ENCODE measurements around the gene CCDC198. TPM values are rescaled to one million over a fixed set of nuclear protein-coding genes. Genes with fewer than 3 reads are reported as not detected.

CCDC198 gene
- total RNA-seq, 1 donor from 2014 or later, result not detected

DNA sequence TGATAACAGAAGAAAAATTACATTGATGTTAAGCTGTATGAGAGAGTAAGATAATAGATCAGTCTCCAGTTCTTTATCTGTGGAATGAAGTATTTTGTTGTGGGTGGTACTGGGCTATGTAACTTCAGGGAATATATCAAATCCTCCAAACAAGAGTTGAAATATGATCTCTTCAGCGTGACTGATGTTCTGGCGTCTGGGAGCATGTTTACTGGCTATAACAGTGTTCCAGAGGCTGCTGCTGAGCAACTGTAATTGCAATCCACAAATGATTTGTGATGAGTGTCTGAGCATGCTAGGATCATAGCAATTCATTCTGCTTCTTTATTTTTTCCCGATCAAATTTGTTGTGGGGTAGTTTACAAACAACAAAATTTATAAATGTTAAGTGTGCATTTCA is 18.6 kb upstream of the CCDC198 start:
- H3K4me1 Mint-ChIP-seq (ENCODE audit: unreplicated experiment), result peaks cover 5% of the 10 kb centered on the region
- no peak for DNase-seq (ENCODE audit: low spot score)
- no peaks in the 10 kb centered on the region for H3K36me3 Mint-ChIP-seq (ENCODE audit: low read depth, unreplicated experiment)
- H3K4me3 Mint-ChIP-seq (ENCODE audit: unreplicated experiment), result no peak overlapping the region
- TF ChIP-seq, protein P1, sequence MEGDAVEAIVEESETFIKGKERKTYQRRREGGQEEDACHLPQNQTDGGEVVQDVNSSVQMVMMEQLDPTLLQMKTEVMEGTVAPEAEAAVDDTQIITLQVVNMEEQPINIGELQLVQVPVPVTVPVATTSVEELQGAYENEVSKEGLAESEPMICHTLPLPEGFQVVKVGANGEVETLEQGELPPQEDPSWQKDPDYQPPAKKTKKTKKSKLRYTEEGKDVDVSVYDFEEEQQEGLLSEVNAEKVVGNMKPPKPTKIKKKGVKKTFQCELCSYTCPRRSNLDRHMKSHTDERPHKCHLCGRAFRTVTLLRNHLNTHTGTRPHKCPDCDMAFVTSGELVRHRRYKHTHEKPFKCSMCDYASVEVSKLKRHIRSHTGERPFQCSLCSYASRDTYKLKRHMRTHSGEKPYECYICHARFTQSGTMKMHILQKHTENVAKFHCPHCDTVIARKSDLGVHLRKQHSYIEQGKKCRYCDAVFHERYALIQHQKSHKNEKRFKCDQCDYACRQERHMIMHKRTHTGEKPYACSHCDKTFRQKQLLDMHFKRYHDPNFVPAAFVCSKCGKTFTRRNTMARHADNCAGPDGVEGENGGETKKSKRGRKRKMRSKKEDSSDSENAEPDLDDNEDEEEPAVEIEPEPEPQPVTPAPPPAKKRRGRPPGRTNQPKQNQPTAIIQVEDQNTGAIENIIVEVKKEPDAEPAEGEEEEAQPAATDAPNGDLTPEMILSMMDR (IDR thresholded peaks at IDR 0.05; ENCODE audit: unreplicated experiment), result no peak
- H3K27me3 Mint-ChIP-seq (ENCODE audit: unreplicated experiment), result no peaks in the 10 kb centered on the region
- no peaks in the 10 kb centered on the region for H3K9me3 Mint-ChIP-seq (ENCODE audit: unreplicated experiment)
- H3K27ac Mint-ChIP-seq (ENCODE audit: unreplicated experiment), result no peak overlapping the region

- DNase-seq (ENCODE audit: low spot score), result no peak
- H3K9me3 Mint-ChIP-seq (ENCODE audit: unreplicated experiment), result no peaks in the 10 kb centered on the region
- no peak overlapping the region for H3K27ac Mint-ChIP-seq (ENCODE audit: unreplicated experiment)
- no peaks in the 10 kb centered on the region for H3K27me3 Mint-ChIP-seq (ENCODE audit: unreplicated experiment)
- H3K4me1 Mint-ChIP-seq (ENCODE audit: unreplicated experiment), result no peaks in the 10 kb centered on the region
- no peaks in the 10 kb centered on the region for H3K36me3 Mint-ChIP-seq (ENCODE audit: low read depth, unreplicated experiment)
- no peak overlapping the region for H3K4me3 Mint-ChIP-seq (ENCODE audit: unreplicated experiment)
- TF ChIP-seq, protein P1 (IDR thresholded peaks at IDR 0.05; ENCODE audit: unreplicated experiment), result no peak
These were observed 15.1 kb upstream of the CCDC198 start for GRCh38 chr14:57508756-57509155.

- H3K27me3 Mint-ChIP-seq (ENCODE audit: unreplicated experiment), result no peaks in the 10 kb centered on the region
- H3K4me1 Mint-ChIP-seq (ENCODE audit: unreplicated experiment), result peaks cover 4% of the 10 kb centered on the region
- DNase-seq (ENCODE audit: low spot score), result no peak
- H3K4me3 Mint-ChIP-seq (ENCODE audit: unreplicated experiment), result no peak overlapping the region
- no peak overlapping the region for H3K27ac Mint-ChIP-seq (ENCODE audit: unreplicated experiment)
- no peaks in the 10 kb centered on the region for H3K36me3 Mint-ChIP-seq (ENCODE audit: low read depth, unreplicated experiment)
- no peaks in the 10 kb centered on the region for H3K9me3 Mint-ChIP-seq (ENCODE audit: unreplicated experiment)
- TF ChIP-seq, protein P1 (IDR thresholded peaks at IDR 0.05; ENCODE audit: unreplicated experiment), result no peak
These were observed 9.1 kb upstream of the CCDC198 start for GRCh38 chr14:57502586-57503254.

DNA sequence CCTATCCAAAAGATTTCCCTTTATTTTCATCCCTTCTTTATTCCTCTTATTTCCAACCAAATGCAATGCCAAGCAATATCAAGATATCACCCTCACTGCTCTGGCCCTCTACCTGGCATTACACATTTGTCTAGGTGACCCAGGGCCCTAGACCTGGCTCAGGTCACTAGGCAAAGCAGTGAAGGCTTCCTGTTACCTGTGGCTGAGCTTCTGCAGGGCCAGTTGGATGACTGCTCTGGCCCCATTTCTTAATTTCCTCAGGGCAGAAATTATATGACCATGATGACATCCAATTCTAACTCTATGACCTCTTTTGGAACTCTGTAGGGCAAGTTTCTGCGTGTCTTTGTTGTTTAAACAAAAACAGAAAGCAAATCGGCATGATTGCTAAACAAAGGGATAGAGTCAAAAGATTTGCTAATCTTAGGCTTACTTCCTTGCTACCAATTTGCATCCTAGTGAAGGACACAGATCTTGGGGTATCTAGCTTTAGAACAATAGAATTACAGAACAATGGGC is 7.4 kb upstream of the CCDC198 start:
- H3K36me3 Mint-ChIP-seq (ENCODE audit: low read depth, unreplicated experiment), result no peaks in the 10 kb centered on the region
- peaks cover 4% of the 10 kb centered on the region for H3K4me1 Mint-ChIP-seq (ENCODE audit: unreplicated experiment)
- TF ChIP-seq, protein P1 (IDR thresholded peaks at IDR 0.05; ENCODE audit: unreplicated experiment), result no peak
- H3K9me3 Mint-ChIP-seq (ENCODE audit: unreplicated experiment), result no peaks in the 10 kb centered on the region
- no peak for DNase-seq (ENCODE audit: low spot score)
- no peak overlapping the region for H3K4me3 Mint-ChIP-seq (ENCODE audit: unreplicated experiment)
- no peaks in the 10 kb centered on the region for H3K27me3 Mint-ChIP-seq (ENCODE audit: unreplicated experiment)
- no peak overlapping the region for H3K27ac Mint-ChIP-seq (ENCODE audit: unreplicated experiment)

DNA sequence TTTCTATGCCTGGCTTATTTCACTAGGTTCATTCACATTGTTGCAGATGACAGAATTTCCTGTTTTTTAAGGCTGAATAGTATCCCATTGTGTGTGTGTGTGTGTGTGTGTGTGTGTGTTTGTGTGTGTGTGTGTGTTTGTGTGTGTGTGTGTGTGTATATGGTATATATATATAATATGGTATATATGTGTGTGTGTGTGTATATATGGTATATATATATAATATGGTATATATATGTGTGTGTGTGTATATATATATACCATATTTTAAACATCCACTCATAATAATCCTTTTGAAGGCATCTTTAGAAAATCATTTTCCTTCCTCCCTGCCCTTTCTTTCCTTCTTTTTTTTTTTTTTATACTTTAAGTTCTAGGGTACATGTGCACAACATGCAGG is 5.0 kb upstream of the CCDC198 start:
- Mint-ChIP-seq H3K9me3 (ENCODE audit: unreplicated experiment) (no peaks in the 10 kb centered on the region), H3K4me1 (ENCODE audit: unreplicated experiment) (peaks cover 4% of the 10 kb centered on the region), H3K36me3 (ENCODE audit: low read depth, unreplicated experiment) (no peaks in the 10 kb centered on the region), H3K27me3 (ENCODE audit: unreplicated experiment) (no peaks in the 10 kb centered on the region), H3K4me3 (ENCODE audit: unreplicated experiment) (no peak overlapping the region), H3K27ac (ENCODE audit: unreplicated experiment) (no peak overlapping the region)
- no peak for DNase-seq (ENCODE audit: low spot score)
- TF ChIP-seq, protein P1 (IDR thresholded peaks at IDR 0.05; ENCODE audit: unreplicated experiment), result no peak
